Subcutaneous abdominal adipose tissue (tissue), 5 donors: ENCODE results near the gene CCNL2.
"Not testable (repeated sequence)": the region's sequence is repeated elsewhere in the genome, so short reads cannot be mapped to it uniquely, and the experiment has no call there.

ENCODE experiments used
- H3K27ac ChIP-seq: one replicate; pipeline ENCODE4 v1.7.0; 2013; ENCODE audit warnings: low read depth, mild to moderate bottlenecking, inconsistent platforms, low read length, moderate library complexity
- H3K27me3 ChIP-seq, 5 donors: one replicate each; pipeline ENCODE4 v1.7.0; 2013; ENCODE audit warnings: low read length in 5 of 5, inconsistent platforms in 1 of 5; ENCODE audit not compliant: control insufficient read depth in 5 of 5, insufficient read depth in 4 of 5
- H3K36me3 ChIP-seq, 5 donors: one replicate each; pipeline ENCODE4 v1.7.0; 2013; ENCODE audit warnings: low read length in 5 of 5; ENCODE audit not compliant: control insufficient read depth in 5 of 5, insufficient read depth in 5 of 5
- H3K4me1 ChIP-seq, 5 donors: one replicate each; pipeline ENCODE4 v1.7.0; 2013; ENCODE audit warnings: low read length in 5 of 5, mild to moderate bottlenecking in 3 of 5, moderate library complexity in 1 of 5; ENCODE audit not compliant: control insufficient read depth in 5 of 5, insufficient read depth in 5 of 5
- H3K4me3 ChIP-seq, 5 donors: one replicate each; pipeline ENCODE4 v1.7.0; 2013; ENCODE audit warnings: low read length in 5 of 5, low read depth in 1 of 5
- H3K9ac ChIP-seq, 5 donors: one replicate each; pipeline ENCODE4 v1.7.0; 2013; ENCODE audit warnings: low read length in 5 of 5, mild to moderate bottlenecking in 4 of 5, moderate library complexity in 3 of 5
- H3K9me3 ChIP-seq, 5 donors: one replicate each; pipeline ENCODE4 v1.7.0; 2013; ENCODE audit warnings: low read length in 5 of 5; ENCODE audit not compliant: control insufficient read depth in 5 of 5
- donor health status: healthy.
- donor health status: healthy.
- donor health status: healthy.
- donor health status: healthy.
- donor health status: healthy.

The CCNL2 gene

GRCh38 chr1:1387098-1388077, 11.7 kb downstream of the CCNL2 start:
- Histone ChIP-seq H3K9me3 (no peaks in the 10 kb centered on the region), H3K36me3 (peaks cover 9 to 78% (median 66%) of the 10 kb centered on the region in 5 donors), H3K27me3 (no peaks in the 10 kb centered on the region), H3K27ac (no peak overlapping the region), H3K4me3 (no peak overlapping the region), H3K9ac (no peak overlapping the region), H3K4me1 (no peaks in the 10 kb centered on the region)

GRCh38 chr1:1385931-1386330, 13.2 kb downstream of the CCNL2 start:
- Histone ChIP-seq H3K27ac (no peak overlapping the region), H3K9ac (no peak overlapping the region), H3K36me3 (peaks cover 6 to 72% (median 57%) of the 10 kb centered on the region in 5 donors), H3K27me3 (no peaks in the 10 kb centered on the region), H3K4me1 (no peaks in the 10 kb centered on the region), H3K4me3 (no peak overlapping the region), H3K9me3 (no peaks in the 10 kb centered on the region)

GRCh38 chr1:1385339-1385738, 13.8 kb downstream of the CCNL2 start:
- not testable (repeated sequence) for H3K27ac ChIP-seq, H3K4me3 ChIP-seq, H3K4me1 ChIP-seq, H3K9me3 ChIP-seq, H3K9ac ChIP-seq, H3K27me3 ChIP-seq
- H3K36me3 ChIP-seq = peaks cover 4 to 70% (median 55%) of the 10 kb centered on the region in 5 donors

- Histone ChIP-seq H3K27me3 (no peaks in the 10 kb centered on the region), H3K36me3 (peaks cover 0 to 30% (median 20%) of the 10 kb centered on the region in 5 donors), H3K4me3 (no peak overlapping the region), H3K4me1 (peaks cover 0 to 2% (median under 1%) of the 10 kb centered on the region in 5 donors), H3K9me3 (no peaks in the 10 kb centered on the region), H3K27ac (no peak overlapping the region), H3K9ac (no peak overlapping the region)
These were observed 17.8 kb downstream of the CCNL2 start for GRCh38 chr1:1381294-1381693.

GRCh38 chr1:1380860-1381259, 18.3 kb downstream of the CCNL2 start:
- H3K9me3 ChIP-seq = no peaks in the 10 kb centered on the region
- H3K27me3 ChIP-seq = no peaks in the 10 kb centered on the region
- peaks cover 0 to 6% (median 5%) of the 10 kb centered on the region in 5 donors for H3K4me1 ChIP-seq
- no peak overlapping the region for H3K27ac ChIP-seq
- H3K9ac ChIP-seq = no peak overlapping the region
- peaks cover 0 to 26% (median 16%) of the 10 kb centered on the region in 5 donors for H3K36me3 ChIP-seq
- no peak overlapping the region for H3K4me3 ChIP-seq

GRCh38 chr1:1377540-1378205, 21.5 kb downstream of the CCNL2 start:
- Histone ChIP-seq H3K36me3 (peaks cover 0 to 21% (median 16%) of the 10 kb centered on the region in 5 donors), H3K4me3 (no peak overlapping the region), H3K4me1 (peaks cover 3 to 28% (median 22%) of the 10 kb centered on the region in 5 donors), H3K27me3 (no peaks in the 10 kb centered on the region), H3K27ac (no peak overlapping the region), H3K9ac (no peak overlapping the region), H3K9me3 (no peaks in the 10 kb centered on the region)

- H3K9me3 ChIP-seq = no peaks in the 10 kb centered on the region
- no peak overlapping the region for H3K9ac ChIP-seq
- H3K27me3 ChIP-seq = no peaks in the 10 kb centered on the region
- H3K4me1 ChIP-seq = peaks cover 3 to 36% (median 30%) of the 10 kb centered on the region in 5 donors
- no peak overlapping the region for H3K4me3 ChIP-seq
- H3K36me3 ChIP-seq = peaks cover 0 to 19% (median 14%) of the 10 kb centered on the region in 5 donors
- H3K27ac ChIP-seq = no peak overlapping the region
These were observed 22.4 kb downstream of the CCNL2 start for GRCh38 chr1:1376551-1377226.

- peaks cover 3 to 41% (median 35%) of the 10 kb centered on the region in 5 donors for H3K4me1 ChIP-seq
- peaks cover 0 to 9% (median 8%) of the 10 kb centered on the region in 5 donors for H3K36me3 ChIP-seq
- H3K27ac ChIP-seq = peak within 1 kb of the TSS; percentile 90
- H3K27me3 ChIP-seq = no peaks in the 10 kb centered on the region
- H3K9ac ChIP-seq = peak within 1 kb of the TSS; percentile 56 to 98 (median 96)
- no peaks in the 10 kb centered on the region for H3K9me3 ChIP-seq
- peak within 1 kb of the TSS; percentile 72 to 89 (median 82) for H3K4me3 ChIP-seq
These were observed 24.0 kb downstream of the CCNL2 start, which contains the start of gene AURKAIP1 for GRCh38 chr1:1374929-1375662. TSS of gene AURKAIP1 (minus strand) at chr1:1375207. CDS start at chr1:1374756, 451 bp downstream.

GRCh38 chr1:1374589-1374928, 24.6 kb downstream of the CCNL2 start:
- Histone ChIP-seq H3K9me3 (no peaks in the 10 kb centered on the region), H3K4me1 (peaks cover 3 to 41% (median 35%) of the 10 kb centered on the region in 5 donors), H3K9ac (peak overlapping the region in 4 of 5 donors; percentile 96 to 98 (median 97)), H3K27ac (peak overlapping the region; percentile 90), H3K4me3 (peak overlapping the region in 4 of 5 donors; percentile 72 to 89 (median 82)), H3K27me3 (no peaks in the 10 kb centered on the region), H3K36me3 (peaks cover 0 to 9% (median 8%) of the 10 kb centered on the region in 5 donors)
